Central memory CD8-positive, alpha-beta T cell (primary cell): ENCODE results near the gene TBXAS1.
"Not testable (repeated sequence)": the region's sequence is repeated elsewhere in the genome, so short reads cannot be mapped to it uniquely, and the experiment has no call there.

Source experiments
- ATAC-seq: fragments of 150-1000 bp; cut with Tn5 transposase; replicated peaks from 2 replicates; pipeline ENCODE4 v1.10.0; 2022; ENCODE audit warnings: mild to moderate bottlenecking, moderate FRiP score, moderate number of reproducible peaks; ENCODE audit not compliant: poor library complexity, severe bottlenecking; ENCODE audit errors: extremely low read depth
- DNase-seq, 2 donors: peaks; one replicate each; pipeline ENCODE4 v3.0.0; 2021; ENCODE audit warnings: low spot score in 2 of 2
- H3K27ac Mint-ChIP-seq: one replicate; pipeline ENCODE4 v1.8.0; 2022; ENCODE audit warnings: low read depth, mild to moderate bottlenecking, moderate library complexity, mixed read lengths
- H3K27me3 Mint-ChIP-seq: one replicate; pipeline ENCODE4 v1.8.0; 2022; ENCODE audit warnings: mixed read lengths
- H3K36me3 Mint-ChIP-seq: one replicate; pipeline ENCODE4 v1.8.0; 2022; ENCODE audit warnings: mild to moderate bottlenecking, moderate library complexity, mixed read lengths; ENCODE audit not compliant: insufficient read depth
- H3K4me1 Mint-ChIP-seq: one replicate; pipeline ENCODE4 v1.8.0; 2022; ENCODE audit warnings: mixed read lengths
- H3K4me3 Mint-ChIP-seq: one replicate; pipeline ENCODE4 v1.8.0; 2022; ENCODE audit warnings: mild to moderate bottlenecking, moderate library complexity, mixed read lengths
- H3K9me3 Mint-ChIP-seq: one replicate; pipeline ENCODE4 v1.8.0; 2022; ENCODE audit warnings: mixed read lengths

Gene TBXAS1

DNA sequence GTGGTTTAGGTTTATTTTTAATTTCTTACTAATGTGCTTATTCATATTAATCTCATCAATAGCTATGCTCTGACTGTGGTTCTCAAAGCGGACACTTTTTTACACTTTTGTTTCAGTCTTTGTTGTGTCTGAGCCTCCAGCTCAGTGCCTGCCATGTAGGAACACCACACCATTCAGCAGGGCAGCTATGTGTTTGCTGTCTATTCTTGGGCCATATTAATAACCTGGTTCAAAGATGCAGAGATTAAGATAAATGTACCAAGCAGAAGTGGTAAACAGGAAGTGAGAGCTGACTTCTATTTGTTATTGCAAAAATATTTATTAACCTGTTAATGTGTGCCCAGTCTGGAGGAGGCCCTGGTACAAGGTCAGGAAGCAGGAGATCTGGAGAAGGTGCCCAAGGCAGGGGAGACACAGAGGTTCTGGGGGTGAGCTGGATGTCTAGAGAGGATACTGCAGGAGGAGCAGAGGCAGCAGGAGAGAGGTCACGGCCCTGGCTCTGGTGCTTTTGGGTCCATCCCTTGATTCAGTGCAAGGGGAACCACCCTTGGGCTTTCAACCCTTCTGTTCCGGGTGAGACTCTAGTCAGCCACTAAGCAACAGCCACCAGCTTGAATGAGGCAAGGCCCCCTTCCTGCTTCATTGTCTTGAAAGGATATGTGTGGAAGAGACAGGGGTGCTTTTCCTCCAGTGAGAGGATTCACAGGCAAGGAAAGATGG, 1.9 kb downstream of the TBXAS1 start:
- no peak overlapping the region for H3K27ac Mint-ChIP-seq

DNA sequence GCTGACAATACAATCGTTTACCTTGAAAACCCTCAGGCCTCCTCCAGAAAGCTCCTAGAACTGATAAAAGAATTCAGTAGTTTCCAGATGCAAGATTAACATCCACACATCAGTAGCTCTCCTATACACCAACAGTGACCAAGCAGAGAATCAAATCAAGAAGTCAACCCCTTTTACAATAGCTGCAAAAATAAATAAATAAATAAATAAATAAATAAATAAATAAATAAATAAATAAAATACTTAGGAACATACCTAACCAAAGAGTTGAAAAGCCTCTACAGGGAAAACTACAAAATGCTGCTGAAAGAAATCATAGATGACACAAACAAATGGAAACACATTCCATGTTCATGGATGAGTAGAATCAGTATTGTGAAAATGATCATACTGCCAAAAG, 6.8 kb downstream of the TBXAS1 start:
- not testable (repeated sequence) for H3K27ac Mint-ChIP-seq, DNase-seq, H3K4me3 Mint-ChIP-seq, H3K9me3 Mint-ChIP-seq, ATAC-seq, H3K4me1 Mint-ChIP-seq, H3K36me3 Mint-ChIP-seq
- peaks cover 21% of the 10 kb centered on the region for H3K27me3 Mint-ChIP-seq

More for the DNA sequence above, 1.9 kb downstream of the TBXAS1 start:
- Mint-ChIP-seq H3K4me1 (peaks cover 7% of the 10 kb centered on the region), H3K9me3 (peaks cover 5% of the 10 kb centered on the region), H3K36me3 (peaks cover 3% of the 10 kb centered on the region), H3K4me3 (no peak overlapping the region), H3K27me3 (peaks cover 51% of the 10 kb centered on the region)
- DNase-seq (no peak), ATAC-seq (no peak)

DNA sequence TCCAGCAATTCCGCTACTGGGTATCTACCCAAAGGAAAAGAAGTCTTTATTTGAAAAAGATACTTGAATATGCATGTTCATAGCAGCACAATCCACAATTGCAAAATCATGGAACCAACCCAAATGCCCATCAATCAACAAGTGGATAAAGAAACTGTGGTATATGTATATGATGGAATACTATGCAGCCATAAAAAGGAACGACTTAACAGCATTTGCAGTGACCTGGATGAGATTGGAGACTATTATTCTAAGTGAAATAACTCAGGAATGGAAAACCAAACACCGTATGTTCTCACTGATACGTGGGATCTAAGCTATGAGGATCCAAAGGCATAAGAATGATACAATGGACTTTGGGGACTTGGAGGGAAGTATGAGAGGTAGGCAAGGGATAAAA, 8.2 kb downstream of the TBXAS1 start:
- H3K27ac Mint-ChIP-seq, H3K36me3 Mint-ChIP-seq, H3K9me3 Mint-ChIP-seq, H3K4me3 Mint-ChIP-seq, ATAC-seq, DNase-seq, H3K4me1 Mint-ChIP-seq: not testable (repeated sequence)
- peaks cover 12% of the 10 kb centered on the region for H3K27me3 Mint-ChIP-seq

DNA sequence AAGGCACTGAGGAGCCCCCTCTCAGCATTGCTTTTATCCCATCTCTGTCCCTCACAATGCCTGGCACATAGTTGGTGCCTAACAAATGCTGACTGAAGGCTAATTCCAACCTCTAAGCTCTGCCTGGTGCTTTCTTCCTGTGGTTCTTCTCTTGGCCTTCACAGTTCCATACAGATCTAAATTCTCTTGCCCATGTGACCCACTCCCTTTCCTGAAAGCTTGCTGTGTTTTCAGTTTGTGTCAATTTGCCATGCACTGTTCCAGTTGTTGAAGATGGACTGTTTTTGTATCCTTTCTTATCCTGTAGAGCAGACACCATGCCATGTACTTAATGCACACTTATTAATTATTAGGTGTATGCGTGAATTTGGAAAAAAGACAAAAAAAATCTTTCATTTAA, 9.2 kb downstream of the TBXAS1 start:
- Mint-ChIP-seq H3K9me3 (peaks cover under 1% of the 10 kb centered on the region), H3K36me3 (peaks cover 1% of the 10 kb centered on the region), H3K4me1 (no peaks in the 10 kb centered on the region), H3K27ac (no peak overlapping the region), H3K27me3 (peaks cover 2% of the 10 kb centered on the region), H3K4me3 (no peak overlapping the region)
- ATAC-seq = no peak
- DNase-seq = no peak

DNA sequence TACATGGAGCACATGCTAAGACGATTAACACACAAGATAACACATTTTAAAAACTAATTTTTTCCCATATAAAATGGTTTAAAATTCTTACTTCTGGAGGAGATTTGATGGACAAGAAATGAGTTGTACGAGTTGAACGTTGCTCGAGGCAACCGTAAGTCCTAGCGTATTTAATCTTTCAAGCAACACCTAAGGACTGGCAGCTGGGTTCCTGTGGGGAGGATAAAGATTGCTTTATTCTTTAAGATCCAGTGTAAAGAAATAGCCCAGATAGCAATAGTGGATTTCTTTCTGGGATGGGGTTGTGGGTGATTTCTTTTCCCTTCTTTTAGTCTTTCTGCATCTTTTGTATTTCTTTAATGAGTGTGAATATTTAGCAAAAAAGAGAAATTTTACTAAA, 9.8 kb downstream of the TBXAS1 start:
- no peak for DNase-seq
- no peak for ATAC-seq
- Mint-ChIP-seq H3K9me3 (no peaks in the 10 kb centered on the region), H3K27ac (no peak overlapping the region), H3K4me3 (no peak overlapping the region), H3K27me3 (no peaks in the 10 kb centered on the region), H3K36me3 (peaks cover 1% of the 10 kb centered on the region), H3K4me1 (no peaks in the 10 kb centered on the region)

DNA sequence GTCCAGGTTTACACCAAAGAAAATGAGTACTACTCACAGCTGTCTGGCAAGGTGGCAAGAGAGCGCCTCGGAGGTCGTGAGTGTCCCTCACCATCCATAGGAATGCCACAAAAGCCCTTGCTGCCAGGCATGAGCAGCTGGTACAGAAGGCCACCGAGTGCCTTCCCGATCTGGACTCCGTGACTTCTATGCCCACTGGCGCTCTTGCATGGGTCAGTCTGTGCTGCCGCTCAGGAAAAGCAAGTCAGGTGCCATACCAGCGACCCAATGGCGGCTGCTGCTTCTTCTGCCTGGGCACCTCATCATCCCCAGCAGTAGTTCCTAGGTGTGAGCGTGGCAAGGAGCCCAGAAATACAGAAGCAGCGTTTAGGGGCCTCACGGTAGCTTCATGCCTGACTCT, 11.7 kb downstream of the TBXAS1 start:
- Mint-ChIP-seq H3K27me3 (peaks cover 11% of the 10 kb centered on the region), H3K4me3 (no peak overlapping the region), H3K4me1 (no peaks in the 10 kb centered on the region), H3K36me3 (no peaks in the 10 kb centered on the region), H3K27ac (no peak overlapping the region), H3K9me3 (no peaks in the 10 kb centered on the region)
- ATAC-seq = no peak
- DNase-seq = no peak

DNA sequence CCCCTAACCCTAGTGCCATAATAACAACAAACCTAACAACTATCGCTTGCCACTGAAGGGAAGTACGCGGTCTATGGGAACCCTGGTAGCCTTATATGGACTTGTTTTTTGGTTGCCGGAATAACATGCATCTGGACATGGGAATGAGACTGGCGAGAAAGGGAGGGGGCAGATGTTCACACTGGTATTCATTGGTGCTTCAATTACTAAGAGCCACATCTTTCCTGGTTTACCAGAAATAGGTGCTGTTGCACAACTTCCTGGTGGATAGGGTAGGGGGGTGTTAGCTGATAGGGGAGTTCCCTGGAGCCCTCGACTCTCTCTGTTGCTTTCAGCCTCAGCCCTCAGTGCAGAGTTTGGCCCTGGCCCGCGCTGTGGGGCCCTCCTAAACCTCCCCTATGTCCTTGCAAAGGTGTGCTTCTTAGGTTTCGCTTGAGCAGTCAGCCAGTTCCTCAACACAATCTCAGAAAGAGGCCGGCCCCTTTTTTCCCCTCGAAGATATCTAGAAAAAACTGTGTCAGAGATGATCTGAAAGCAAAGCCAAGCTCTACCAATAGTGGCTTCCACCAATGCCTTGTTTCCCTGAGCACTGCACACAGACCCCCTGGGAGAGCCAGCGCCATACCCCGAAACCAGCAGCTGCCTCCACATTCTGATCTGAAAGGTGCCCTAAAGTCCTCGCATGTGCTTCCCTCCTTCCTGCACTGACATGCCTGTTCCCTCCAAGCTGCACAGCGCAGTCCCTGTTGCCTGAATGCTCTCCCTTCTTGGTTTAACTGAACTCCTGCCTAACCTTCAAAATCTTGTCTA, 13.5 kb downstream of the TBXAS1 start:
- no peaks in the 10 kb centered on the region for H3K9me3 Mint-ChIP-seq
- no peak for DNase-seq
- no peak for ATAC-seq
- no peak overlapping the region for H3K27ac Mint-ChIP-seq
- H3K36me3 Mint-ChIP-seq = no peaks in the 10 kb centered on the region
- no peaks in the 10 kb centered on the region for H3K4me1 Mint-ChIP-seq
- H3K4me3 Mint-ChIP-seq = no peak overlapping the region
- peaks cover 26% of the 10 kb centered on the region for H3K27me3 Mint-ChIP-seq

DNA sequence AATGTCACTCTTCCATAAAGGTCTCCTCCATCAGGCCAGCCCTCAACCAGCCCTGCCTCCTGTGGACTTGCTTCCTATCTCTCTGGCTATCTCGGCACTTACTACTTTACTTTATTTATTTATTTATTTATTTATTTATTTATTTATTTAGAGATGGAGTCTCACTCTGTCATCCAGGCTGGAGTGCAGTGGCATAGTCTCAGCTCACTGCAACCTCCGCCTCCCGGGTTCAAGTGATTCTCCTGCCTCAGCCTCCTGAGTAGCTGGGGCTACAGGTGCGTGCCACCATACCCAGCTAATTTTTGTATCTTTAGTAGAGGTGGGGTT, 14.1 kb downstream of the TBXAS1 start:
- not testable (repeated sequence) for DNase-seq, H3K27ac Mint-ChIP-seq, H3K4me3 Mint-ChIP-seq, ATAC-seq, H3K4me1 Mint-ChIP-seq, H3K9me3 Mint-ChIP-seq, H3K36me3 Mint-ChIP-seq
- H3K27me3 Mint-ChIP-seq = peaks cover 30% of the 10 kb centered on the region

- no peak for DNase-seq
- Mint-ChIP-seq H3K9me3 (no peaks in the 10 kb centered on the region), H3K27me3 (peaks cover 30% of the 10 kb centered on the region), H3K36me3 (no peaks in the 10 kb centered on the region), H3K4me3 (no peak overlapping the region), H3K27ac (no peak overlapping the region), H3K4me1 (no peaks in the 10 kb centered on the region)
- ATAC-seq = no peak
Observed at GRCh38 chr7:139844779-139845442, 15.8 kb downstream of the TBXAS1 start.

- no peak overlapping the region for H3K27ac Mint-ChIP-seq
- no peaks in the 10 kb centered on the region for H3K4me1 Mint-ChIP-seq
Observed at GRCh38 chr7:139845443-139845805, 16.4 kb downstream of the TBXAS1 start.

GRCh38 chr7:139846297-139846696, 17.2 kb downstream of the TBXAS1 start:
- Mint-ChIP-seq H3K4me1 (no peaks in the 10 kb centered on the region), H3K4me3 (no peak overlapping the region), H3K9me3 (no peaks in the 10 kb centered on the region), H3K27me3 (peaks cover 30% of the 10 kb centered on the region), H3K36me3 (no peaks in the 10 kb centered on the region), H3K27ac (no peak overlapping the region)
- ATAC-seq (no peak), DNase-seq (no peak)

More at GRCh38 chr7:139845443-139845805, 16.4 kb downstream of the TBXAS1 start:
- DNase-seq (no peak), ATAC-seq (no peak)
- Mint-ChIP-seq H3K4me3 (no peak overlapping the region), H3K9me3 (no peaks in the 10 kb centered on the region), H3K27me3 (peaks cover 30% of the 10 kb centered on the region), H3K36me3 (no peaks in the 10 kb centered on the region)

DNA sequence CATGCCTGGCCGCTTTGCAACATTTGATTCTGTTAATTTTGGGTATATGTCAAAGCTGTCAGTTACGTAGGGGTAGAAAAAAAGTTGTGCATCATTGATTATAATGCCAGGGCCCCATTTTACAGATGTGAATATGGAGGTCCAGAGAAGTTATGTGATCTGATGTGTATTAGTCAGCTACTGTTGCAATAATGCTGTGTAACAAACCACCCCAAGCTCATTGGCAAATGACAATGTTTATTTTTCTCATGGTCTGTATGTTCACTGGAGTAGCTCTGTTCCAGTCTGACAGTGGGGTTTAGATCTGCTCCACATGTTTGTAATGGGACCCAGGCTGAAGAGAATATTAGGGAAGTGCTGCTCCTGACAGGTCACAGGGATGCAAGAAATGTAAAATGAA, 19.2 kb downstream of the TBXAS1 start:
- no peak overlapping the region for H3K27ac Mint-ChIP-seq
- ATAC-seq = no peak
- H3K9me3 Mint-ChIP-seq = no peaks in the 10 kb centered on the region
- no peak for DNase-seq
- H3K4me3 Mint-ChIP-seq = no peak overlapping the region
- no peaks in the 10 kb centered on the region for H3K36me3 Mint-ChIP-seq
- H3K27me3 Mint-ChIP-seq = peaks cover 30% of the 10 kb centered on the region
- no peaks in the 10 kb centered on the region for H3K4me1 Mint-ChIP-seq

- Mint-ChIP-seq H3K9me3 (no peaks in the 10 kb centered on the region), H3K27ac (no peak overlapping the region), H3K36me3 (no peaks in the 10 kb centered on the region), H3K4me1 (peaks cover 20% of the 10 kb centered on the region), H3K27me3 (peaks cover 19% of the 10 kb centered on the region), H3K4me3 (no peak overlapping the region)
- ATAC-seq (no peak), DNase-seq (no peak)
Observed at GRCh38 chr7:139850906-139851305, 21.8 kb downstream of the TBXAS1 start.
